K562 (cell line): ENCODE measurements around the gene ACSBG1.

Source experiments
- ARID3A ChIP-seq: IDR thresholded peaks from 2 replicates; pipeline ENCODE4 v1.6.1; 2012; ENCODE audit warnings: low read depth, low read length, improper control_type of control experiment, borderline replicate concordance
- CBFB ChIP-seq: sonication (generic); formaldehyde crosslinking; IDR thresholded peaks from 2 replicates; pipeline ENCODE4 v1.4.0; 2020; ENCODE audit warnings: mild to moderate bottlenecking, missing genetic modification reagents
- CREB5 ChIP-seq: fragments of 250-450 bp; sonication (Bioruptor Pico); IDR thresholded peaks from 2 replicates; pipeline ENCODE4 v1.5.0; 2020; ENCODE audit warnings: mild to moderate bottlenecking
- CTCF ChIP-seq, 3 experiments: IDR thresholded peaks in 2 of 3; conservative IDR thresholded peaks in 1 of 3; 2 replicates each; pipeline ENCODE4 v1.5.1; 2011 to 2012; ENCODE audit warnings: low read length in 3 of 3, mild to moderate bottlenecking in 3 of 3, control low read depth in 2 of 3, improper control_type of control experiment in 1 of 3, inconsistent platforms in 1 of 3, low read depth in 1 of 3, mixed read lengths in 1 of 3, moderate library complexity in 1 of 3; ENCODE audit not compliant: insufficient read depth in 2 of 3
- ELK1 ChIP-seq: sonication (generic); formaldehyde crosslinking; IDR thresholded peaks from 2 replicates; pipeline ENCODE4 v1.8.1; 2022; ENCODE audit warnings: missing genetic modification reagents
- NELFE ChIP-seq: IDR thresholded peaks from 2 replicates; pipeline ENCODE4 v1.6.1; 2011; ENCODE audit warnings: mild to moderate bottlenecking; ENCODE audit not compliant: insufficient read depth, insufficient read length
- POLR2A ChIP-seq: fragments of 450-650 bp; conservative IDR thresholded peaks from 2 replicates; pipeline ENCODE4 v1.6.1; 2016
- POLR2AphosphoS5 ChIP-seq: IDR thresholded peaks from 2 replicates; pipeline ENCODE4 v1.6.1; 2011; ENCODE audit warnings: mild to moderate bottlenecking, low read depth, low read length, moderate library complexity; ENCODE audit not compliant: control insufficient read depth, insufficient read depth
- RBBP5 ChIP-seq: fragments of 200-600 bp; sonication (generic); IDR thresholded peaks from 2 replicates; pipeline ENCODE4 v1.6.1; 2012; ENCODE audit warnings: borderline replicate concordance, mild to moderate bottlenecking, low read length, control low read depth, inconsistent platforms; ENCODE audit not compliant: insufficient read depth, poor library complexity, severe bottlenecking
- SIN3A ChIP-seq, 2 experiments: fragments of 150-350 bp in 1 of 2; IDR thresholded peaks; 2 replicates each; pipeline ENCODE4 v1.6.1; 2011 to 2016; ENCODE audit warnings: borderline replicate concordance in 2 of 2, low read depth in 2 of 2, low read length in 2 of 2, mild to moderate bottlenecking in 2 of 2, moderate library complexity in 2 of 2; ENCODE audit not compliant: control insufficient read depth in 1 of 2
- U2AF2 ChIP-seq: fragments of 200-400 bp; formaldehyde crosslinking; optimal IDR thresholded peaks from 2 replicates; pipeline ENCODE3; 2017; ENCODE audit warnings: low read depth, mild to moderate bottlenecking, low read length
- ZBTB33 ChIP-seq: sonication (generic); formaldehyde crosslinking; IDR thresholded peaks from 2 replicates; pipeline ENCODE4 v1.8.1; 2023; ENCODE audit warnings: mild to moderate bottlenecking, missing genetic modification reagents
- ZNF398 ChIP-seq: fragments of 250-450 bp; sonication (Bioruptor Pico); IDR thresholded peaks from 2 replicates; pipeline ENCODE4 v1.8.0; 2021; ENCODE audit warnings: moderate library complexity, mild to moderate bottlenecking, inconsistent platforms
- ZNF764 ChIP-seq: fragments of 250-450 bp; sonication (Bioruptor Pico); IDR thresholded peaks from 2 replicates; pipeline ENCODE4 v1.4.0; 2020; ENCODE audit warnings: low read depth, mild to moderate bottlenecking, moderate library complexity

- TF ChIP-seq CTCF (IDR thresholded peaks at IDR 0.05 in 2 of 3, conservative IDR thresholded peaks at IDR 0.05 in 1 of 3; ENCODE audit: insufficient read depth in 2 of 3, low read depth in 1 of 3, low read length in 3 of 3), result peak; percentile 59 to 88 (median 80)
- no peak for TF ChIP-seq U2AF2
- TF ChIP-seq NELFE, result no peak
- 0 out of 2 replicates have a peak, but pooled peaks have one; percentile 41 for TF ChIP-seq ELK1 (CRISPR knock-in tag)
- no peak for TF ChIP-seq ZNF398 (CRISPR knock-in tag)
- TF ChIP-seq ZNF764 (CRISPR knock-in tag), result no peak
- no peak for TF ChIP-seq ZBTB33 (CRISPR knock-in tag)
- peak; percentile 83 for TF ChIP-seq POLR2A
- TF ChIP-seq RBBP5, result peak; percentile 53
- peak in 1 of 2 experiments; percentile 30; a peak in 1 of 4 replicates for TF ChIP-seq SIN3A (IDR thresholded peaks at IDR 0.05; ENCODE audit: borderline replicate concordance in 2 of 2, control insufficient read depth in 1 of 2, low read depth in 2 of 2, low read length in 2 of 2)
- TF ChIP-seq POLR2AphosphoS5, result peak; percentile 45; the same call in 1 of the 2 replicates
- TF ChIP-seq ARID3A, result no peak
- no peak for TF ChIP-seq CREB5 (CRISPR knock-in tag)
- TF ChIP-seq CBFB (CRISPR knock-in tag), result no peak
Observed at GRCh38 chr15:78131295-78132061, 102.9 kb downstream of the ACSBG1 start, which contains the start of gene CIB2.
